CD14-positive monocyte (primary cell): Measurements from ENCODE around the gene PKM. TPM values are rescaled to one million over a fixed set of nuclear protein-coding genes. Genes with fewer than 3 reads are reported as not detected.

ENCODE experiments used
- DNase-seq, 3 donors: peaks; one replicate each; pipeline ENCODE4 v3.0.0-alpha.2; 2011 to 2022
- H2AFZ ChIP-seq: 2 replicates; pipeline ENCODE4 v1.6.0; 2012; ENCODE audit warnings: mild to moderate bottlenecking, low read depth, low read length, inconsistent platforms; ENCODE audit not compliant: insufficient read depth, poor library complexity, severe bottlenecking
- H3K27ac ChIP-seq, 2 donors: 1 replicate in 1 of 2; 2 replicates in 1 of 2; pipeline ENCODE4 v1.5.1; 2012 to 2013; ENCODE audit warnings: low read length in 2 of 2, control low read depth in 1 of 2, inconsistent platforms in 1 of 2, low read depth in 1 of 2, mild to moderate bottlenecking in 1 of 2
- H3K27me3 ChIP-seq, 2 donors: one replicate each; pipeline versions ENCODE4 v1.6.0 to v1.6.1; 2011 to 2013; ENCODE audit warnings: low read length in 2 of 2; ENCODE audit not compliant: control insufficient read depth in 2 of 2, insufficient read depth in 2 of 2
- H3K36me3 ChIP-seq, 2 donors: replicated peaks in 1 of 2; 1 replicate in 1 of 2; 2 replicates in 1 of 2; pipeline versions ENCODE4 v1.5.1 to v1.6.1; 2012 to 2013; ENCODE audit warnings: low read length in 2 of 2, control low read depth in 1 of 2, inconsistent platforms in 1 of 2, mild to moderate bottlenecking in 1 of 2; ENCODE audit not compliant: insufficient read depth in 2 of 2, control insufficient read depth in 1 of 2
- H3K4me1 ChIP-seq, 2 donors: 1 replicate in 1 of 2; 2 replicates in 1 of 2; pipeline versions ENCODE4 v1.5.1 to v1.6.1; 2012 to 2013; ENCODE audit warnings: low read length in 2 of 2, control low read depth in 1 of 2, inconsistent platforms in 1 of 2, mild to moderate bottlenecking in 1 of 2, moderate library complexity in 1 of 2; ENCODE audit not compliant: insufficient read depth in 2 of 2, control insufficient read depth in 1 of 2
- H3K4me2 ChIP-seq: replicated peaks from 2 replicates; pipeline ENCODE3; 2012; ENCODE audit warnings: low read length, moderate library complexity, mild to moderate bottlenecking; ENCODE audit not compliant: poor library complexity, severe bottlenecking; ENCODE audit errors: extremely low read depth
- H3K4me3 ChIP-seq, 3 experiments: fragments of 200-600 bp in 1 of 3; sonication (generic) in 1 of 3; replicated peaks in 1 of 3; 1 replicate in 2 of 3; 2 replicates in 1 of 3; pipeline ENCODE4 v1.5.1; 2011 to 2013; ENCODE audit warnings: low read length in 3 of 3, mild to moderate bottlenecking in 3 of 3, control low read depth in 2 of 3, low read depth in 2 of 3, inconsistent platforms in 1 of 3, moderate library complexity in 1 of 3
- H3K79me2 ChIP-seq: 2 replicates; pipeline ENCODE4 v1.6.0; 2012; ENCODE audit warnings: mild to moderate bottlenecking, control low read depth, inconsistent platforms, low read length, moderate library complexity; ENCODE audit not compliant: insufficient read depth
- H3K9ac ChIP-seq: 2 replicates; pipeline ENCODE4 v1.6.0; 2017; ENCODE audit warnings: low read length, mild to moderate bottlenecking; ENCODE audit not compliant: insufficient read depth, poor library complexity, severe bottlenecking
- H3K9me3 ChIP-seq, 2 donors: replicated peaks in 1 of 2; 1 replicate in 1 of 2; 2 replicates in 1 of 2; pipeline versions ENCODE4 v1.5.1 to v1.6.1; 2012 to 2013; ENCODE audit warnings: low read length in 2 of 2, control low read depth in 1 of 2; ENCODE audit not compliant: control insufficient read depth in 1 of 2, insufficient read depth in 1 of 2
- H4K20me1 ChIP-seq: 2 replicates; pipeline ENCODE4 v1.6.0; 2012; ENCODE audit warnings: mild to moderate bottlenecking, low read length, control low read depth, moderate library complexity; ENCODE audit not compliant: insufficient read depth
- H3K27ac Mint-ChIP-seq, 7 donors: one replicate each; pipeline ENCODE4 v1.8.0; 2020; ENCODE audit warnings: mild to moderate bottlenecking in 7 of 7, mixed read lengths in 7 of 7, moderate library complexity in 6 of 7, inconsistent platforms in 2 of 7
- H3K27me3 Mint-ChIP-seq, 3 donors: one replicate each; pipeline ENCODE4 v1.8.0; 2021 to 2022; ENCODE audit warnings: low read depth in 3 of 3, mild to moderate bottlenecking in 3 of 3, mixed read lengths in 3 of 3, moderate library complexity in 3 of 3, inconsistent platforms in 1 of 3
- H3K36me3 Mint-ChIP-seq, 2 donors: one replicate each; pipeline ENCODE4 v1.8.0; 2020; ENCODE audit warnings: mixed read lengths in 2 of 2, inconsistent platforms in 1 of 2, mild to moderate bottlenecking in 1 of 2
- H3K4me1 Mint-ChIP-seq: one replicate; pipeline ENCODE4 v1.8.0; 2020; ENCODE audit warnings: mild to moderate bottlenecking, mixed read lengths
- H3K4me3 Mint-ChIP-seq, 2 donors: one replicate each; pipeline ENCODE4 v1.8.0; 2020; ENCODE audit warnings: mild to moderate bottlenecking in 2 of 2, mixed read lengths in 2 of 2, moderate library complexity in 1 of 2
- H3K9me3 Mint-ChIP-seq, 7 donors: one replicate each; pipeline ENCODE4 v1.8.0; 2020 to 2022; ENCODE audit warnings: mixed read lengths in 7 of 7, mild to moderate bottlenecking in 6 of 7, moderate library complexity in 6 of 7, inconsistent platforms in 2 of 7
- WGBS: methylation state at CpG from one replicate; pipeline ENCODE4 v1.1.5; 2013; ENCODE audit warnings: missing lambda C conversion rate; ENCODE audit not compliant: insufficient coverage; 5-methylcytosine and 5-hydroxymethylcytosine counted together
- intact Hi-C, 2 donors: fragments of 100-400 bp; cut with micrococcal nuclease; formaldehyde crosslinking; loops; one replicate each; pipeline versions ENCODE4 v1.15.0 to v1.15.1; 2023
- polyA plus RNA-seq, 3 donors: library from polyadenylated mRNA; depleted of rRNA in 1 of 3; unstranded in 2 of 3; stranded (reverse) in 1 of 3; fragments of 300-500 nt in 2 of 3; fragments of >200 nt in 1 of 3; fragmentation: Illumina TruSeq in 2 of 3; gene quantifications; 1 replicate in 2 of 3; 2 replicates in 1 of 3; pipeline ENCODE4 v1.2.3, GENCODE V29; 2012 to 2021
- TF ChIP-seq, protein P1 (sequence below): fragments of 200-600 bp; IDR thresholded peaks from one replicate; pipeline ENCODE4 v1.8.0; 2022; ENCODE audit warnings: antibody characterized with exemption, mild to moderate bottlenecking

PKM gene
- polyA plus RNA-seq, 3 donors: 544 to 999 (median 986) TPM

DNA sequence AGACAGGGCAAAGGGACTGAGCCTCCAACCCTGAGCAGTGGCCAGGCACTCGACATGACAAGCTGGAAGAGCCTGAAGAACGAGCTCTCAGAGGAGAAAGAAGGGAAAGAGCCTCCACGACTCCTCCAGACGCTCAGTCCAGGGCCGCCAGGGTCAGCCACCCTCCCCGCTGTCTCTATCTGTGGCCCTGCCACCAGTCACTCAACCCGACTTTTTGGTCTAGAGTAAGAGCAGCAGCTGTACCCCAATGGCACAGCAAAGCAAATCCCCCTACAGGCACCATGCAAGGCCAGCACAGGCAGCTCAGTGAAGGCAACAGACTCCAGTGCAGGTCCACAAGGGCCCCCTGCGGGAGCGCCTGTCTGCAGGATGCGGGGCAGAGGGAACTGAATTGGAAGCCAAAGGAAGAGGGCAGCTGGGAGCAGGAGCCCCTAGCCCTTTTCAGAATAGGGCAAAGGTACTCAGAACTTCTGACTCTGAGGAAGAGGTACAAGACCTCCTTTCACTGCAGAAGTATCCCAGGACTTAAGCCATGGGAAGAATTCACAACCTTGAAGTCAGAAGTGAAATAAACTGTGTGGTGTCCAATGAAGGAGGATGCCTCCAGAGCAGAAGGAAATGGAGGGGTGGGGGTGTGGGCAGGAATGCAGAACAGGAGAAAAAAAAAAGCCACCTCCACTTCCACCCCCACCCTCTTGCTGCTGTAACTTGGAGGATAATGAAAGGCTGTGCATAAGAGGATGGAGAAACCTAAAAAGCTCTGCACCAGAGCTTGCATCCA, 24.9 kb downstream of the PKM start:
- H3K4me1 ChIP-seq: no peaks in the 10 kb centered on the region
- H3K36me3 Mint-ChIP-seq: peaks cover 96 to 99% of the 10 kb centered on the region in 2 donors
- H2AFZ ChIP-seq: no peak overlapping the region
- peak overlapping the region; percentile 33 to 81 (median 58) for H3K27ac Mint-ChIP-seq
- peaks cover 63% of the 10 kb centered on the region for H3K79me2 ChIP-seq
- DNase-seq: no peak
- H3K4me1 Mint-ChIP-seq: no peaks in the 10 kb centered on the region
- no peaks in the 10 kb centered on the region for H3K9me3 ChIP-seq
- no peak overlapping the region for H3K9ac ChIP-seq
- H3K27me3 Mint-ChIP-seq: peaks cover 0 to 1% (median 0%) of the 10 kb centered on the region in 3 donors
- H3K4me3 ChIP-seq: no peak overlapping the region
- TF ChIP-seq, protein P1, sequence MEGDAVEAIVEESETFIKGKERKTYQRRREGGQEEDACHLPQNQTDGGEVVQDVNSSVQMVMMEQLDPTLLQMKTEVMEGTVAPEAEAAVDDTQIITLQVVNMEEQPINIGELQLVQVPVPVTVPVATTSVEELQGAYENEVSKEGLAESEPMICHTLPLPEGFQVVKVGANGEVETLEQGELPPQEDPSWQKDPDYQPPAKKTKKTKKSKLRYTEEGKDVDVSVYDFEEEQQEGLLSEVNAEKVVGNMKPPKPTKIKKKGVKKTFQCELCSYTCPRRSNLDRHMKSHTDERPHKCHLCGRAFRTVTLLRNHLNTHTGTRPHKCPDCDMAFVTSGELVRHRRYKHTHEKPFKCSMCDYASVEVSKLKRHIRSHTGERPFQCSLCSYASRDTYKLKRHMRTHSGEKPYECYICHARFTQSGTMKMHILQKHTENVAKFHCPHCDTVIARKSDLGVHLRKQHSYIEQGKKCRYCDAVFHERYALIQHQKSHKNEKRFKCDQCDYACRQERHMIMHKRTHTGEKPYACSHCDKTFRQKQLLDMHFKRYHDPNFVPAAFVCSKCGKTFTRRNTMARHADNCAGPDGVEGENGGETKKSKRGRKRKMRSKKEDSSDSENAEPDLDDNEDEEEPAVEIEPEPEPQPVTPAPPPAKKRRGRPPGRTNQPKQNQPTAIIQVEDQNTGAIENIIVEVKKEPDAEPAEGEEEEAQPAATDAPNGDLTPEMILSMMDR: no peak
- WGBS: 98% methylated on average over 8 of the region's 10 CpGs
- H3K36me3 ChIP-seq: peaks cover 98 to 99% of the 10 kb centered on the region in 2 donors
- H4K20me1 ChIP-seq: peaks cover 99% of the 10 kb centered on the region
- no peak overlapping the region for H3K4me2 ChIP-seq
- H3K9me3 Mint-ChIP-seq: no peaks in the 10 kb centered on the region
- intact Hi-C loops: loop anchor here in 1 of 2 donors (10.0 kb wide), 1 partner anchor 49 kb away; no protein-coding TSS in a partner anchor
- peak overlapping the region in 1 of 2 donors; percentile 49 for H3K27ac ChIP-seq
- H3K4me3 Mint-ChIP-seq: no peak overlapping the region
- no peaks in the 10 kb centered on the region for H3K27me3 ChIP-seq

DNA sequence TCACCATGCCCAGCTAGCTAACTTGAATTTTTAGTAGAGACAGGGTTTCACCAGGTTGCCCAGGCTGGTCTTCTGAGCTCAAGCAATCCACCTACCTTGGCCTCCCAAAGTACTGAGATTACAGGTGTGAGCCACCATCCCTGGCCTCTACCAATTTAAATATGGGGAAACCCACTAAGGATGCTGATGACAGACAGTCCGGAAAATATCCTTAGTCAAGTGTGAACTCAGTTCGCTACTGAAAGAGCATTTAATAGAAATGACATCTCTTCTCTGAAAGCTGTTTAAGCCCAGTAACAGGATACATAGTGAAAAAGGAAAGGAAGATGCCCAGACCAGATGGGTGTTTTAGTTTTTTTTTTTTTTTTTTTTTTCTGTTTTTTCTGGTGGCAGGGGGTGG, 25.7 kb downstream of the PKM start:
- Histone ChIP-seq H3K27ac (peak overlapping the region in 1 of 2 donors; percentile 21), H3K4me3 (no peak overlapping the region), H3K9me3 (no peaks in the 10 kb centered on the region), H3K36me3 (peaks cover 98 to 99% of the 10 kb centered on the region in 2 donors), H3K79me2 (peaks cover 56% of the 10 kb centered on the region), H3K4me2 (no peak overlapping the region), H2AFZ (no peak overlapping the region), H4K20me1 (peaks cover 99% of the 10 kb centered on the region), H3K9ac (no peak overlapping the region), H3K27me3 (no peaks in the 10 kb centered on the region), H3K4me1 (no peaks in the 10 kb centered on the region)
- TF ChIP-seq, protein P1: no peak
- DNase-seq: no peak
- no CpG with 5 or more reads among the region's 2 CpGs for WGBS
- H3K9me3 Mint-ChIP-seq: no peaks in the 10 kb centered on the region
- H3K36me3 Mint-ChIP-seq: peaks cover 97 to 99% of the 10 kb centered on the region in 2 donors
- H3K4me1 Mint-ChIP-seq: peaks cover 2% of the 10 kb centered on the region
- no peak overlapping the region for H3K4me3 Mint-ChIP-seq
- H3K27me3 Mint-ChIP-seq: peaks cover 0 to 1% (median 0%) of the 10 kb centered on the region in 3 donors
- intact Hi-C loops: loop anchor here in 1 of 2 donors (10.0 kb wide), 1 partner anchor 50 kb away; no protein-coding TSS in a partner anchor
- peak overlapping the region in 4 of 7 donors; percentile 41 to 82 (median 72) for H3K27ac Mint-ChIP-seq
